ENCODE data around the gene PCDHGA9.

DNA sequence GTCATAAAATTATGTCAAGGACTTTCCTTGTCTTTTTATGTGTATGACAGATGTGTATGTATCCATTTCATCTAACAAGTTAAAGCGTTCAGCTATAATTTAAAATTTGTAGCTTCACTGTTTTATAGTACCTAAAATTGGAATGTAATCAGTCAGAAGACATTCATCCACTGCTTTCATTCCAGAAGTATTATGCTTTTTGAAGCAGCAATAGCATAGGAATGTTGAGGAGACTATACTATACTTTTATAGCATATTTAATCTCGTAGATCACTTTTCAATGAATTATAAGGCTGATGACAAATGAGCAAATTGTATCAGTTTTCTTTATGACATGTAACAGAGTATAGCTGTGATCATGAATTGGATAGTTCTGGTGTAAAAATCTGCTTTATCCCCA is 34.6 kb downstream of the PCDHGA9 start:
- TF ChIP-seq, protein P1, sequence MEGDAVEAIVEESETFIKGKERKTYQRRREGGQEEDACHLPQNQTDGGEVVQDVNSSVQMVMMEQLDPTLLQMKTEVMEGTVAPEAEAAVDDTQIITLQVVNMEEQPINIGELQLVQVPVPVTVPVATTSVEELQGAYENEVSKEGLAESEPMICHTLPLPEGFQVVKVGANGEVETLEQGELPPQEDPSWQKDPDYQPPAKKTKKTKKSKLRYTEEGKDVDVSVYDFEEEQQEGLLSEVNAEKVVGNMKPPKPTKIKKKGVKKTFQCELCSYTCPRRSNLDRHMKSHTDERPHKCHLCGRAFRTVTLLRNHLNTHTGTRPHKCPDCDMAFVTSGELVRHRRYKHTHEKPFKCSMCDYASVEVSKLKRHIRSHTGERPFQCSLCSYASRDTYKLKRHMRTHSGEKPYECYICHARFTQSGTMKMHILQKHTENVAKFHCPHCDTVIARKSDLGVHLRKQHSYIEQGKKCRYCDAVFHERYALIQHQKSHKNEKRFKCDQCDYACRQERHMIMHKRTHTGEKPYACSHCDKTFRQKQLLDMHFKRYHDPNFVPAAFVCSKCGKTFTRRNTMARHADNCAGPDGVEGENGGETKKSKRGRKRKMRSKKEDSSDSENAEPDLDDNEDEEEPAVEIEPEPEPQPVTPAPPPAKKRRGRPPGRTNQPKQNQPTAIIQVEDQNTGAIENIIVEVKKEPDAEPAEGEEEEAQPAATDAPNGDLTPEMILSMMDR (IDR thresholded peaks at IDR 0.05), result no peak
- no peak for TF ChIP-seq POLR2AphosphoS5 (IDR thresholded peaks at IDR 0.05)
